ACC112 (cell line): ENCODE data around the gene TDO2.
"Not testable (repeated sequence)": the region's sequence is repeated elsewhere in the genome, so short reads cannot be mapped to it uniquely, and the experiment has no call there.

ENCODE experiments used
- H2AFZ ChIP-seq: fragments of 200-600 bp; sonication (generic); one replicate; pipeline ENCODE4 v1.6.0; 2017; ENCODE audit warnings: antibody characterized with exemption, low read length; ENCODE audit not compliant: unreplicated experiment
- H3K27ac ChIP-seq: fragments of 200-600 bp; sonication (generic); 2 replicates; pipeline ENCODE4 v1.5.1; 2014; ENCODE audit warnings: low read depth, mild to moderate bottlenecking, antibody characterized with exemption, low read length, moderate library complexity
- H3K27me3 ChIP-seq: fragments of 200-600 bp; sonication (generic); 2 replicates; pipeline ENCODE4 v1.6.1; 2014; ENCODE audit warnings: mild to moderate bottlenecking, antibody characterized with exemption, low read length, moderate library complexity, mixed read lengths; ENCODE audit not compliant: insufficient read depth
- H3K36me3 ChIP-seq: fragments of 200-600 bp; sonication (generic); 2 replicates; pipeline ENCODE4 v1.6.1; 2016; ENCODE audit warnings: mild to moderate bottlenecking, antibody characterized with exemption, low read length, moderate library complexity, mixed read lengths; ENCODE audit not compliant: insufficient read depth
- H3K4me1 ChIP-seq: fragments of 200-600 bp; sonication (generic); one replicate; pipeline ENCODE4 v1.6.1; 2016; ENCODE audit warnings: low read length, mixed read lengths; ENCODE audit not compliant: insufficient read depth, unreplicated experiment, control insufficient read depth
- H3K4me3 ChIP-seq: fragments of 200-600 bp; sonication (generic); 2 replicates; pipeline ENCODE4 v1.5.1; 2014; ENCODE audit warnings: mild to moderate bottlenecking, low read depth, low read length
- H3K79me2 ChIP-seq: fragments of 200-600 bp; sonication (generic); one replicate; pipeline ENCODE4 v1.6.0; 2016; ENCODE audit warnings: low read length; ENCODE audit not compliant: control insufficient read depth, unreplicated experiment, insufficient read depth

TDO2 gene

GRCh38 chr4:155931634-155932033 lies 28.1 kb downstream of the TDO2 start:
- Histone ChIP-seq H3K79me2 (no peaks in the 10 kb centered on the region), H3K27me3 (no peaks in the 10 kb centered on the region), H2AFZ (no peak overlapping the region)

GRCh38 chr4:155934634-155935033 lies 31.1 kb downstream of the TDO2 start:
- H3K4me1 ChIP-seq, H3K79me2 ChIP-seq, H3K4me3 ChIP-seq, H3K36me3 ChIP-seq, H3K27me3 ChIP-seq, H2AFZ ChIP-seq, H3K27ac ChIP-seq: not testable (repeated sequence)

More at GRCh38 chr4:155931634-155932033, 28.1 kb downstream of the TDO2 start:
- Histone ChIP-seq H3K36me3 (no peaks in the 10 kb centered on the region), H3K4me3 (no peak overlapping the region), H3K4me1 (no peaks in the 10 kb centered on the region), H3K27ac (no peak overlapping the region)

- no peaks in the 10 kb centered on the region for H3K27me3 ChIP-seq
- no peak overlapping the region for H3K4me3 ChIP-seq
- no peak overlapping the region for H3K27ac ChIP-seq
These were observed 32.0 kb downstream of the TDO2 start for GRCh38 chr4:155935389-155935986.

GRCh38 chr4:155941085-155941790 lies 37.7 kb downstream of the TDO2 start:
- no peaks in the 10 kb centered on the region for H3K27me3 ChIP-seq
- H3K36me3 ChIP-seq: no peaks in the 10 kb centered on the region
- H3K4me1 ChIP-seq: no peaks in the 10 kb centered on the region
- no peak overlapping the region for H3K4me3 ChIP-seq
- H2AFZ ChIP-seq: no peak overlapping the region
- H3K79me2 ChIP-seq: no peaks in the 10 kb centered on the region
- H3K27ac ChIP-seq: no peak overlapping the region

More at GRCh38 chr4:155935389-155935986, 32.0 kb downstream of the TDO2 start:
- Histone ChIP-seq H3K79me2 (no peaks in the 10 kb centered on the region), H3K36me3 (no peaks in the 10 kb centered on the region), H3K4me1 (no peaks in the 10 kb centered on the region), H2AFZ (no peak overlapping the region)

GRCh38 chr4:155941820-155942219 lies 38.3 kb downstream of the TDO2 start:
- no peaks in the 10 kb centered on the region for H3K36me3 ChIP-seq
- H3K4me1 ChIP-seq: no peaks in the 10 kb centered on the region
- no peak overlapping the region for H3K4me3 ChIP-seq
- no peak overlapping the region for H2AFZ ChIP-seq
- H3K79me2 ChIP-seq: no peaks in the 10 kb centered on the region
- no peaks in the 10 kb centered on the region for H3K27me3 ChIP-seq
- H3K27ac ChIP-seq: no peak overlapping the region

- Histone ChIP-seq H3K79me2 (no peaks in the 10 kb centered on the region), H3K4me3 (no peak overlapping the region), H3K36me3 (no peaks in the 10 kb centered on the region), H2AFZ (no peak overlapping the region), H3K27me3 (no peaks in the 10 kb centered on the region), H3K27ac (no peak overlapping the region), H3K4me1 (no peaks in the 10 kb centered on the region)
These were observed 40.3 kb downstream of the TDO2 start for GRCh38 chr4:155943605-155944291.

GRCh38 chr4:155944516-155944915 lies 41.0 kb downstream of the TDO2 start:
- Histone ChIP-seq H3K27ac (no peak overlapping the region), H3K79me2 (no peaks in the 10 kb centered on the region), H3K4me3 (no peak overlapping the region), H2AFZ (no peak overlapping the region), H3K36me3 (no peaks in the 10 kb centered on the region), H3K27me3 (no peaks in the 10 kb centered on the region), H3K4me1 (no peaks in the 10 kb centered on the region)

- no peaks in the 10 kb centered on the region for H3K27me3 ChIP-seq
- no peak overlapping the region for H3K27ac ChIP-seq
- H3K36me3 ChIP-seq: no peaks in the 10 kb centered on the region
- no peaks in the 10 kb centered on the region for H3K79me2 ChIP-seq
- H3K4me1 ChIP-seq: no peaks in the 10 kb centered on the region
- H3K4me3 ChIP-seq: no peak overlapping the region
- no peak overlapping the region for H2AFZ ChIP-seq
These were observed 43.0 kb downstream of the TDO2 start for GRCh38 chr4:155946486-155946885.

- Histone ChIP-seq H3K4me3 (no peak overlapping the region), H3K27me3 (no peaks in the 10 kb centered on the region)
These were observed 45.0 kb downstream of the TDO2 start for GRCh38 chr4:155948541-155948940.

GRCh38 chr4:155950461-155950860 lies 47.0 kb downstream of the TDO2 start:
- Histone ChIP-seq H3K27ac (no peak overlapping the region), H2AFZ (no peak overlapping the region), H3K27me3 (no peaks in the 10 kb centered on the region)

More at GRCh38 chr4:155948541-155948940, 45.0 kb downstream of the TDO2 start:
- Histone ChIP-seq H3K27ac (no peak overlapping the region), H3K4me1 (peaks cover 4% of the 10 kb centered on the region), H2AFZ (no peak overlapping the region), H3K79me2 (no peaks in the 10 kb centered on the region), H3K36me3 (no peaks in the 10 kb centered on the region)

More at GRCh38 chr4:155950461-155950860, 47.0 kb downstream of the TDO2 start:
- peaks cover 4% of the 10 kb centered on the region for H3K4me1 ChIP-seq
- no peaks in the 10 kb centered on the region for H3K79me2 ChIP-seq
- H3K4me3 ChIP-seq: no peak overlapping the region
- no peaks in the 10 kb centered on the region for H3K36me3 ChIP-seq
